Measurements from ENCODE around the gene MMP2. TPM values are rescaled to one million over a fixed set of nuclear protein-coding genes. Genes with fewer than 3 reads are reported as not detected.

The MMP2 gene
- total and polyA plus RNA-seq, 2 of the 8 experiments (the other 6 are each of a cell fraction or from before 2014, with no cell fraction given): 33.6 to 58.2 TPM

GRCh38 chr16:55510185-55510805 lies 31.3 kb downstream of the MMP2 start:
- Histone ChIP-seq H4K8ac (ENCODE audit: extremely low read depth, insufficient read depth, low read length) (no peak overlapping the region), H2BK15ac (ENCODE audit: low read length) (no peak overlapping the region), H4K5ac (ENCODE audit: insufficient read length, low read depth, low read length) (no peak overlapping the region), H3K14ac (ENCODE audit: insufficient read length) (no peak overlapping the region), H4K20me1 (replicated peaks in 1 of 2; ENCODE audit: control insufficient read depth in 1 of 2, insufficient read depth in 2 of 2, low read length in 2 of 2) (no peaks in the 10 kb centered on the region), H3K56ac (replicated peaks; ENCODE audit: insufficient read length, low read depth, low read length) (no peak overlapping the region), H3K36me3 (ENCODE audit: control insufficient read depth in 2 of 4, insufficient read depth in 4 of 4, low read length in 3 of 4) (peaks cover 0 to 7% (median 2%) of the 10 kb centered on the region in 4 experiments; a peak in 3 of 8 replicates), H3K4me3 (ENCODE audit: extremely low read depth in 1 of 4, insufficient read depth in 2 of 4, low read depth in 3 of 4, low read length in 4 of 4) (peak overlapping the region in 3 of 4 experiments; percentile 53 to 84 (median 59); a peak in 5 of 8 replicates), H3K18ac (ENCODE audit: extremely low read depth, low read length) (no peak overlapping the region), H3K23me2 (ENCODE audit: low read depth, low read length) (peaks cover 6% of the 10 kb centered on the region; the same call in 1 of the 2 replicates), H3K79me1 (ENCODE audit: low read depth, low read length) (no peaks in the 10 kb centered on the region), H3K4ac (replicated peaks; ENCODE audit: insufficient read length, low read depth, low read length) (no peak overlapping the region), H2BK12ac (ENCODE audit: low read depth, low read length) (no peak overlapping the region), H2AK5ac (ENCODE audit: low read depth, low read length) (no peak overlapping the region), H2BK120ac (replicated peaks; ENCODE audit: low read depth, low read length) (no peak overlapping the region), H3K79me2 (ENCODE audit: control insufficient read depth in 1 of 2, insufficient read depth in 2 of 2, low read length in 2 of 2) (no peaks in the 10 kb centered on the region), H3K23ac (ENCODE audit: insufficient read length) (no peak overlapping the region), H3K27me3 (replicated peaks in 1 of 4; ENCODE audit: control insufficient read depth in 3 of 4, extremely low read depth in 1 of 4, insufficient read depth in 3 of 4, low read length in 3 of 4) (no peaks in the 10 kb centered on the region; a peak in 1 of 7 replicates), H2BK20ac (ENCODE audit: low read length) (no peak overlapping the region), H3K9me3 (ENCODE audit: insufficient read depth in 2 of 2, low read depth in 1 of 2, low read length in 1 of 2) (peaks cover 12 to 15% of the 10 kb centered on the region in 2 experiments; a peak in 2 of 4 replicates), H3K27ac (ENCODE audit: low read depth, low read length) (no peak overlapping the region), H4K91ac (replicated peaks; ENCODE audit: insufficient read length, low read length) (no peak overlapping the region), H2BK5ac (ENCODE audit: low read depth, low read length) (no peak overlapping the region), H3K4me1 (replicated peaks in 1 of 4; ENCODE audit: control insufficient read depth in 3 of 4, insufficient read depth in 4 of 4, low read length in 3 of 4) (peaks cover 0 to 4% (median 2%) of the 10 kb centered on the region in 4 experiments; a peak in 4 of 7 replicates), H3K4me2 (ENCODE audit: insufficient read depth in 1 of 2, low read depth in 2 of 2, low read length in 2 of 2) (peak overlapping the region; percentile 93 to 97), H2AFZ (ENCODE audit: low read length) (no peak overlapping the region), H3K9ac (replicated peaks in 1 of 4; ENCODE audit: extremely low read depth in 1 of 4, low read depth in 3 of 4, low read length in 3 of 4) (no peak overlapping the region)
- FAIRE-seq (no peak), DNase-seq (ENCODE audit: low read depth in 1 of 2, low spot score in 2 of 2) (no peak)
- ChIA-PET CTCF (ENCODE audit: partially characterized antibody) (interaction anchor here (0.7 to 2.0 kb wide), 5 partner anchors 9 to 194 kb away, joined by 3 to 5 read pairs (median 3); no protein-coding TSS in a partner anchor), POLR2A (ENCODE audit: partially characterized antibody) (interaction anchor here (0.8 to 1.0 kb wide), 2 partner anchors 30 to 35 kb away, joined by 3 read pairs; no protein-coding TSS in a partner anchor)
- 72% methylated on average over 4 of the region's 4 CpGs; no CpG with 5 or more reads in 1 of the 2 experiments for WGBS, 2 experiments (ENCODE audit: extremely low coverage in 1 of 2, insufficient coverage in 1 of 2, insufficient read length in 1 of 2, insufficient replicate concordance in 2 of 2, low coverage in 1 of 2, low lambda C conversion rate in 2 of 2, missing lambda C conversion rate in 1 of 2)
- no peak for TF ChIP-seq JUND (IDR thresholded peaks at IDR 0.05; ENCODE audit: low read length)
- TF ChIP-seq CHD2 (IDR thresholded peaks at IDR 0.05; ENCODE audit: low read length): no peak
- TF ChIP-seq ASH2L (IDR thresholded peaks at IDR 0.05; ENCODE audit: low read length): no peak
- no peak for TF ChIP-seq SIN3A (conservative IDR thresholded peaks at IDR 0.05 in 1 of 2, IDR thresholded peaks at IDR 0.05 in 1 of 2; ENCODE audit: low read depth in 1 of 2, low read length in 2 of 2)
- no peak for TF ChIP-seq POLR2A (IDR thresholded peaks at IDR 0.05; ENCODE audit: control extremely low read depth in 1 of 2, low read depth in 2 of 2, low read length in 2 of 2)
- TF ChIP-seq JUN (IDR thresholded peaks at IDR 0.05; ENCODE audit: low read depth, low read length): no peak
- no peak for TF ChIP-seq E2F6 (IDR thresholded peaks at IDR 0.05)
- no peak for TF ChIP-seq TCF12 (IDR thresholded peaks at IDR 0.05; ENCODE audit: low read depth, low read length)
- TF ChIP-seq YY1 (IDR thresholded peaks at IDR 0.05; ENCODE audit: low read depth, low read length): no peak
- no peak for TF ChIP-seq EP300 (IDR thresholded peaks at IDR 0.05; ENCODE audit: borderline replicate concordance in 1 of 2, low read depth in 2 of 2, low read length in 2 of 2)
- TF ChIP-seq POLR2AphosphoS5 (IDR thresholded peaks at IDR 0.05; ENCODE audit: low read depth, low read length): no peak
- TF ChIP-seq NRF1 (IDR thresholded peaks at IDR 0.05; ENCODE audit: low read depth, low read length): no peak
- TF ChIP-seq BCL11A (IDR thresholded peaks at IDR 0.05; ENCODE audit: low read depth in 2 of 2, low read length in 2 of 2): no peak
